Mesenchymal stem cell (in vitro differentiated cells and primary cell): Measurements from ENCODE around the gene EPB41L1.

Experiments used
- DNase-seq: peaks from one replicate; pipeline ENCODE4 v3.0.0-alpha.2; 2013
- H2AFZ ChIP-seq: one replicate; pipeline ENCODE4 v1.6.1; 2013; ENCODE audit warnings: low read depth, mild to moderate bottlenecking, control low read depth, inconsistent platforms, low read length, moderate library complexity
- H2AK5ac ChIP-seq: 2 replicates; pipeline ENCODE4 v1.6.1; 2013; ENCODE audit warnings: low read length, moderate library complexity, mild to moderate bottlenecking, inconsistent platforms; ENCODE audit not compliant: severe bottlenecking
- H2BK120ac ChIP-seq: one replicate; pipeline ENCODE4 v1.6.1; 2013; ENCODE audit warnings: low read depth, mild to moderate bottlenecking, inconsistent platforms, low read length, moderate library complexity
- H2BK12ac ChIP-seq, 2 experiments: one replicate each; pipeline ENCODE4 v1.6.1; 2013; ENCODE audit warnings: inconsistent platforms in 2 of 2, low read length in 2 of 2, mild to moderate bottlenecking in 2 of 2, moderate library complexity in 2 of 2, control low read depth in 1 of 2
- H2BK15ac ChIP-seq: one replicate; pipeline ENCODE4 v1.6.1; 2013; ENCODE audit warnings: mild to moderate bottlenecking, low read depth, inconsistent platforms; ENCODE audit not compliant: poor library complexity, severe bottlenecking
- H2BK5ac ChIP-seq: 2 replicates; pipeline ENCODE4 v1.6.1; 2013; ENCODE audit warnings: low read depth, mild to moderate bottlenecking, low read length, control low read depth, inconsistent platforms; ENCODE audit not compliant: poor library complexity, severe bottlenecking
- H3K14ac ChIP-seq, 2 experiments: one replicate each; pipeline ENCODE4 v1.6.1; 2013; ENCODE audit warnings: inconsistent platforms in 2 of 2, low read length in 2 of 2, control low read depth in 1 of 2, mild to moderate bottlenecking in 1 of 2, moderate library complexity in 1 of 2
- H3K18ac ChIP-seq, 2 experiments: one replicate each; pipeline ENCODE4 v1.6.1; 2013; ENCODE audit warnings: inconsistent platforms in 2 of 2, low read length in 2 of 2, control low read depth in 1 of 2, low read depth in 1 of 2, mild to moderate bottlenecking in 1 of 2
- H3K23ac ChIP-seq, 2 experiments: one replicate each; pipeline ENCODE4 v1.6.1; 2013; ENCODE audit warnings: inconsistent platforms in 2 of 2, low read length in 2 of 2, mild to moderate bottlenecking in 2 of 2, moderate library complexity in 2 of 2, control low read depth in 1 of 2
- H3K27ac ChIP-seq: 2 replicates; pipeline ENCODE4 v1.5.1; 2013; ENCODE audit warnings: mild to moderate bottlenecking, moderate library complexity, low read length, control low read depth, inconsistent platforms; ENCODE audit not compliant: poor library complexity, severe bottlenecking
- H3K27me3 ChIP-seq, 2 experiments: 2 replicates each; pipeline versions ENCODE4 v1.6.1 to v1.7.0; 2013; ENCODE audit warnings: low read length in 2 of 2, mild to moderate bottlenecking in 2 of 2, moderate library complexity in 2 of 2, control low read depth in 1 of 2, inconsistent platforms in 1 of 2; ENCODE audit not compliant: control insufficient read depth in 1 of 2, insufficient read depth in 1 of 2
- H3K36me3 ChIP-seq, 2 experiments: 2 replicates each; pipeline versions ENCODE4 v1.6.1 to v1.7.0; 2013; ENCODE audit warnings: low read length in 2 of 2, control low read depth in 1 of 2, inconsistent platforms in 1 of 2, low read depth in 1 of 2, mild to moderate bottlenecking in 1 of 2; ENCODE audit not compliant: insufficient read depth in 2 of 2, control insufficient read depth in 1 of 2
- H3K4ac ChIP-seq, 2 experiments: one replicate each; pipeline ENCODE4 v1.6.1; 2013; ENCODE audit warnings: inconsistent platforms in 2 of 2, low read length in 2 of 2, mild to moderate bottlenecking in 2 of 2, moderate library complexity in 2 of 2, control low read depth in 1 of 2, low read depth in 1 of 2
- H3K4me1 ChIP-seq: 2 replicates; pipeline ENCODE4 v1.6.1; 2013; ENCODE audit warnings: low read depth, low read length, control low read depth; ENCODE audit not compliant: control insufficient read depth, insufficient read depth
- H3K4me2 ChIP-seq: 2 replicates; pipeline ENCODE4 v1.6.1; 2013; ENCODE audit warnings: low read length, mild to moderate bottlenecking, inconsistent platforms; ENCODE audit not compliant: poor library complexity, severe bottlenecking
- H3K4me3 ChIP-seq, 2 experiments: 2 replicates each; pipeline versions ENCODE4 v1.5.1 to v1.7.0; 2013; ENCODE audit warnings: low read length in 2 of 2, mild to moderate bottlenecking in 2 of 2, control low read depth in 1 of 2, low read depth in 1 of 2; ENCODE audit not compliant: insufficient read depth in 1 of 2
- H3K79me1 ChIP-seq: replicated peaks from 2 replicates; pipeline ENCODE4 v1.6.1; 2013; ENCODE audit warnings: mild to moderate bottlenecking, control low read depth, low read length, inconsistent platforms; ENCODE audit not compliant: poor library complexity, severe bottlenecking
- H3K9ac ChIP-seq: 2 replicates; pipeline ENCODE4 v1.7.0; 2013; ENCODE audit warnings: mild to moderate bottlenecking, low read length, moderate library complexity
- H3K9me3 ChIP-seq: 2 replicates; pipeline ENCODE4 v1.7.0; 2013; ENCODE audit warnings: mild to moderate bottlenecking, low read length; ENCODE audit not compliant: control insufficient read depth
- H4K8ac ChIP-seq: one replicate; pipeline ENCODE4 v1.6.1; 2013; ENCODE audit warnings: inconsistent platforms, mild to moderate bottlenecking, low read length, moderate library complexity
- H4K91ac ChIP-seq: one replicate; pipeline ENCODE4 v1.6.1; 2013; ENCODE audit warnings: mild to moderate bottlenecking, low read length, inconsistent platforms
- WGBS: methylation state at CpG from one replicate; pipeline ENCODE4 v1.1.7; 2013; ENCODE audit warnings: mixed read lengths; 5-methylcytosine and 5-hydroxymethylcytosine counted together

Gene EPB41L1

GRCh38 chr20:36230019-36230418, 75.5 kb downstream of the EPB41L1 start:
- no peak overlapping the region for H2AFZ ChIP-seq
- H4K91ac ChIP-seq = no peak overlapping the region
- H3K9me3 ChIP-seq = no peaks in the 10 kb centered on the region
- no peak overlapping the region for H4K8ac ChIP-seq
- H3K27me3 ChIP-seq = no peaks in the 10 kb centered on the region
- no peak overlapping the region for H2BK5ac ChIP-seq
- H3K4me3 ChIP-seq = no peak overlapping the region
- H3K18ac ChIP-seq = no peak overlapping the region
- H3K9ac ChIP-seq = no peak overlapping the region
- H2AK5ac ChIP-seq = no peak overlapping the region
- H3K4me1 ChIP-seq = no peaks in the 10 kb centered on the region
- no peak overlapping the region for H2BK15ac ChIP-seq
- no peak overlapping the region for H3K4ac ChIP-seq
- no peak overlapping the region for H3K23ac ChIP-seq
- no peak overlapping the region for H3K14ac ChIP-seq
- H3K79me1 ChIP-seq = no peaks in the 10 kb centered on the region
- no peak overlapping the region for H3K27ac ChIP-seq
- DNase-seq = no peak
- H3K36me3 ChIP-seq = peaks cover 5 to 52% of the 10 kb centered on the region in 2 experiments
- no peak overlapping the region for H2BK120ac ChIP-seq
- H3K4me2 ChIP-seq = no peak overlapping the region
- H2BK12ac ChIP-seq = no peak overlapping the region
- 71% methylated on average over 1 of the region's 3 CpGs for WGBS

- Histone ChIP-seq H2BK12ac (no peak overlapping the region), H3K4me2 (no peak overlapping the region), H3K27me3 (no peaks in the 10 kb centered on the region), H4K8ac (no peak overlapping the region), H3K4ac (no peak overlapping the region), H3K18ac (no peak overlapping the region), H2AFZ (no peak overlapping the region), H3K27ac (no peak overlapping the region), H2AK5ac (no peak overlapping the region), H3K4me3 (no peak overlapping the region), H4K91ac (no peak overlapping the region), H2BK15ac (no peak overlapping the region), H3K14ac (no peak overlapping the region), H3K9ac (no peak overlapping the region), H3K4me1 (peaks cover 3% of the 10 kb centered on the region), H3K23ac (no peak overlapping the region), H3K9me3 (no peaks in the 10 kb centered on the region), H2BK5ac (no peak overlapping the region), H3K79me1 (no peaks in the 10 kb centered on the region), H3K36me3 (peaks cover 5 to 41% of the 10 kb centered on the region in 2 experiments), H2BK120ac (no peak overlapping the region)
- DNase-seq = no peak
- 91% methylated on average over 7 of the region's 7 CpGs for WGBS
These were observed 76.8 kb downstream of the EPB41L1 start for GRCh38 chr20:36231331-36231730.

GRCh38 chr20:36234771-36235320, 80.3 kb downstream of the EPB41L1 start:
- Histone ChIP-seq H3K14ac (no peak overlapping the region), H2BK12ac (no peak overlapping the region), H2BK15ac (no peak overlapping the region), H3K4me2 (no peak overlapping the region), H2AK5ac (no peak overlapping the region), H3K23ac (no peak overlapping the region), H3K79me1 (peaks cover 6% of the 10 kb centered on the region), H3K4me3 (no peak overlapping the region), H3K9me3 (no peaks in the 10 kb centered on the region), H3K27ac (no peak overlapping the region), H2BK5ac (no peak overlapping the region), H3K4me1 (peaks cover 8% of the 10 kb centered on the region), H2AFZ (no peak overlapping the region), H3K4ac (no peak overlapping the region), H3K36me3 (peaks cover 3 to 18% of the 10 kb centered on the region in 2 experiments), H2BK120ac (no peak overlapping the region), H3K18ac (no peak overlapping the region), H4K8ac (no peak overlapping the region), H3K9ac (no peak overlapping the region), H4K91ac (no peak overlapping the region), H3K27me3 (no peaks in the 10 kb centered on the region)
- no peak for DNase-seq
- WGBS = 94% methylated on average over 4 of the region's 4 CpGs

GRCh38 chr20:36235892-36236785, 81.6 kb downstream of the EPB41L1 start, which contains the start of gene AAR2:
Gene AAR2 (plus strand): TSS chr20:36236478. CDS start chr20:36239869, 3,391 bp downstream.
- WGBS = 19% methylated on average over 43 of the region's 44 CpGs
- Histone ChIP-seq H3K27ac (peak within 1 kb of the TSS; percentile 46), H2AK5ac (peak within 1 kb of the TSS; percentile 41), H2AFZ (peak within 1 kb of the TSS; percentile 91), H2BK120ac (peak within 1 kb of the TSS; percentile 35), H3K4me3 (peak within 1 kb of the TSS; percentile 86 to 100), H3K23ac (peak within 1 kb of the TSS in 1 of 2 experiments; percentile 64), H3K14ac (no peak within 1 kb of the TSS), H4K91ac (peak within 1 kb of the TSS; percentile 97), H3K4me2 (peak within 1 kb of the TSS; percentile 71), H3K4me1 (peaks cover 8% of the 10 kb centered on the region), H3K9ac (peak within 1 kb of the TSS; percentile 100), H3K27me3 (no peaks in the 10 kb centered on the region), H3K36me3 (peaks cover 13 to 24% of the 10 kb centered on the region in 2 experiments), H3K4ac (peak within 1 kb of the TSS; percentile 92 to 95), H4K8ac (peak within 1 kb of the TSS; percentile 100), H2BK15ac (peak within 1 kb of the TSS; percentile 90), H3K79me1 (peaks cover 16% of the 10 kb centered on the region), H3K9me3 (no peaks in the 10 kb centered on the region), H2BK12ac (no peak within 1 kb of the TSS), H3K18ac (peak within 1 kb of the TSS; percentile 70 to 84), H2BK5ac (peak within 1 kb of the TSS; percentile 53)
- DNase-seq = peak; percentile 81
